HG03025 (cell line): ENCODE measurements around the gene ATP6V0A4.
"Not testable (repeated sequence)": the region's sequence is repeated elsewhere in the genome, so short reads cannot be mapped to it uniquely, and the experiment has no call there.

Experiments
- ATAC-seq: cut with Tn5 transposase; IDR thresholded peaks from one replicate; pipeline ENCODE4 v1.9.1; 2021; ENCODE audit warnings: mild to moderate bottlenecking, moderate library complexity; ENCODE audit not compliant: unreplicated experiment, low FRiP score

The ATP6V0A4 gene

GRCh38 chr7:138710536-138711385 lies 87.2 kb downstream of the ATP6V0A4 start:
- no peak for ATAC-seq

DNA sequence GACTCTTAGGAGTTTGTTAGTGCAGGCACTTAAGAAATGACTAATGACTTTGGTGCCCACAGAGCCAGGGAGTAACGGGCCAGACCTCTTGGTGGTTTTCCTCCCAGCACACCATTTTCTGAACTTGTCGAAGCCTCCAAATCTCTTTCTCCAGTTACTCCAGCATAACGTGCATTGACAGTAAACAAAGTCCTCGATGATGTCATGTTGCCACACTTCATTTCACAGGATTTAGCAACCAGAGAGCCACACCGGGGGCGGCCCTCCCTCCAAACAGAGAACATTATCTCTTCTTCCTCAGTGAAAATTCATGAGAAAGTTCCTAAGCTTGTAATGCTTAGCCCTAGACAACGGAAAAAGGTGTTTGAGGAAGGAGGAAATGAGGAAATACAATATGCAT lies 92.8 kb downstream of the ATP6V0A4 start:
- ATAC-seq, result no peak

GRCh38 chr7:138701537-138701923 lies 96.5 kb downstream of the ATP6V0A4 start:
- no peak for ATAC-seq

- ATAC-seq, result no peak
Observed at GRCh38 chr7:138700857-138701536, 97.0 kb downstream of the ATP6V0A4 start, which contains the start of gene SVOPL. TSS of gene SVOPL (minus strand) at chr7:138701362. CDS start at chr7:138679045, 22,317 bp downstream.

DNA sequence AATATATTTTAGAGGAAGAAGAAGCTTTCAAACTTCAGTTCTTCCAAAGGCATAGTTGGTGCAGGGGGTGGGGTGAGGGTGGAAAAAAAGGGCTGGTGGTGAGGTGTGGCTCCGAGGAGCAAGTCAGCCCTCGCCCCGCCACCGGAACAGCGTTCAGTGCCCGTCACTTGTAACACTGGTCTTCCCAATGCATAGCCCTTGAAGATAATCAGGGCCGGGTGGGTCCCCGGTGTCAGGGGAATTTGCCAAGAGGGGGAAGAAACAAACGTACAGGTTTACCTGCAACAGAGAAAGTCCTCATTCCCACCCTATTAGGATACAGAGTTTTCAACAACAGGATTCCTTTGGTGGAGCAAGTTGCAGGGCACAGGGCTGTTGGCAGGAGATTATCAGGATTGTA lies 98.3 kb downstream of the ATP6V0A4 start:
- ATAC-seq, result no peak

DNA sequence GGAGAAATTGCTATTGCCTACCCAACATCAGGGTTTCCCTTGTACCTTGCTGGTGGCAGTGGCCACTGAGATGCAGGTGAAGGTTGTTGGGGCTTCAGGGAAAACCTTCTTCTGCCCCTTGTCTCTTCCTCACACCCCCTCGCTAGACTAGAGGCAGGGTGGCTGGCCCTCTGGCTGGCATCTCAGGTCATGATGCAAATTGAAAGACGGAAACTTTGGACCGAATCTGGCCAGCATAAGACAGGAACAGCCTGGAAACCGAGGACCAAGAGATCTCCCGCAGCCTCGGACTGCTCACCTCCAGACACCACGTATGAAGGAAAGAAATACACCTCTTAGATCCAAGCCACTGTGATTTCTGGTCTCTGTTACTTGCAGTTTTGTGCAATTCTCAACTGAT lies 99.7 kb downstream of the ATP6V0A4 start:
- ATAC-seq, result no peak

DNA sequence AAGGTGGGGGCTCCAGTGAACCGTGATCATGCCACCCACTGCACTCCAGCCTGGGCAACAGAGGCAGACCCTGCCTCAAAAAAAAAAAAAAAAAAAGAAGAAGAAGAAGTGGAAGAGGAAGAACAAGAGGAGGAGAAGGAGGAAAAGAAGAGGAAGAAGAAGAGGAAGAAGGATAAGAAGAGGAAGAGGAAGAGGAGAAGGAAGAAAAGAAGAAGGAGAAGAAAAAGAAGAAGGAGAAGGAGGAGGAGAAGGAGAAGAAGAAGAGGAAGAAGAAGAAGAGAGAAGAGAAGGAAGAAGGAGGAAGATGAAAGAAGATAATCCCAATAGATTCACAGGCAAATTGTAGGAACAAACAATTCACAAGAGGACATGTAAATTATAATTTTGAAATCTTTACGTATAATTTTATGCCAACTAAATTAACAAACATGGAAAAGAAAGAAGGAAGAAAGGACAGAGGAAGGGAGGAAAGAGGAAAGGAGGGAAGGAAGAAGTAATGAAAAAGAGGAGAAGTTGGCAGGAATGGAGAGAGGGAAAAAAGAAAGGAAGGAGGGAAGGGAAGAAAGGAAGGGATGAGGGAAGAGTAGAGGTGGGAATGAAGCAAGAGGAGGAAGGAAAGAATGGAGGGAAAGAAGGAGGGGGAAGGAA lies 100.3 kb downstream of the ATP6V0A4 start:
- ATAC-seq, result no peak

DNA sequence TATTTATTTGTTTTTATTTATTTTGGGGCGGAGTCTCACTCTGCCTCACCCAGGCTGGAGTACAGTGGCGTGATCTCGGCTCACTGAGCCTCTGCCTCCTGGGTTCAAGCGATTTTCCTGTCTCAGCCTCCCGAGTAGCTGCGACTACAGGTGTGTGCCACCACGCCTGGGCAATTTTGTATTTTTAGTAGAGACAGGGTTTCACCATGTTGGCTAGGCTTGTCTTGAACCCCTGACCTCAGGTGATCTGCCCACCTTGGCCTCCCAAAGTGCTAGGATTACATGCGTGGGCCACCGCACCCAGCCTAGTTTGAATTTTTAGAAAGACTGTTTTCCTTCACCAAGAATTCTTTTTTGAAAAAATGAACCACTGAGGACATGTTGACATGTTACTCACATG lies 102.2 kb downstream of the ATP6V0A4 start:
- not testable (repeated sequence) for ATAC-seq

DNA sequence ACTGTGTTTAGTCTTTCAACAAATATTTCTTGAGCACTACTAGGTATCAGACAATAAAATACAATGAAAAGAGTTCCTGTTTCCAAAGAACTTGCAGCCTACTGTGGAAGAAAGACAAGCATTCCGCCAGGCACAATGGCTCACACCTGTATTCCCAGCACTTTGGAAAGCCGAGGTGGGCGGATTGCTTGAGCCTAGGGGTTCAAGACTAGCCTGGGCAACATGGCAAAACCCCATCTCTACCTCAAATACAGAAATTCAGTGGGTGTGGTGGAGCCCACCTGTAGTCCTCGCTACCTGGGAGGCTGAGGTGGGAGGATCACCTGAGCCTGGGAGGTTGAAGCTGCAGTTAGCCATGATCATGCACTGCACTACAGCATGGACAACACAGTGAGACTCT lies 102.9 kb downstream of the ATP6V0A4 start:
- no peak for ATAC-seq

GRCh38 chr7:138691178-138691577 lies 106.8 kb downstream of the ATP6V0A4 start:
- ATAC-seq, result no peak

GRCh38 chr7:138690495-138690894 lies 107.5 kb downstream of the ATP6V0A4 start:
- no peak for ATAC-seq

DNA sequence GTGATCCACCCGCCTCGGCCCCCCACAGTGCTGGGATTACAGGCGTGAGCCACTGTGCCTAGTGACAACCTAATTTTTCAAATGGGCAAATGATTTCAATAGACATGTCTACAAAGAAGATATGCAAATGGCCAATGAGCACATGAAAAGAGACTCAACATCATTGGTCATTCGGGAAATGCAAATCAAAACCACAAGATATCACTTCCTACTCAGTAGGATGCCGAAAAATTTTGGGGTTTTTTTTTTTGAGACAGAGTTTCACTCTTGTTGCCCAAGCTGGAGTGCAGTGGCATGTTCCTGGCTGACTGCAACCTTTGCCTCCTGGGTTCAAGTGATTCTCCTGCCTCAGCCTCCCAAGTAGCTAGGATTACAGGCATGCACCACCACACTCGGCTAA lies 110.0 kb downstream of the ATP6V0A4 start:
- ATAC-seq, result not testable (repeated sequence)

- no peak for ATAC-seq
Observed at GRCh38 chr7:138684340-138684739, 113.7 kb downstream of the ATP6V0A4 start.

- ATAC-seq, result no peak
Observed at GRCh38 chr7:138679793-138680192, 118.2 kb downstream of the ATP6V0A4 start.

DNA sequence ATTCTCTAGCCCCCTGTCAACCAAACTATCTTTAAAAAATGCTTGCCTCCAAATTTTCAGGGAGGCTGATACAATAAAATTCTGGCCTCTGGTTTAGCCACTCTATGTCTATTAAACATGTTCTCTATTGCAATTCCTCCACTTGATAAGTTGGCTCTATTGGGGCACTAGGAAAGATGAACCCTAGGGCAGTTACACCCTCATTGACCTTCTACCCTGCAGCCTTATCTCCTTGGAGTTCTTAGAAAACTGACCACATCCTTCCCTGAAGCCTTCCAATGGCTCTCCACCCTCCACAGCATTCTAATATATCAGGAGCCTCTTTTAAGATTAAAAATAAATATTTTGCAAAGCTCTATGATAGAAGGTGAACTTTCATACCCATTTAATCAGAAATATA lies 127.4 kb downstream of the ATP6V0A4 start:
- ATAC-seq, result no peak

GRCh38 chr7:138669364-138669763 lies 128.6 kb downstream of the ATP6V0A4 start:
- no peak for ATAC-seq

DNA sequence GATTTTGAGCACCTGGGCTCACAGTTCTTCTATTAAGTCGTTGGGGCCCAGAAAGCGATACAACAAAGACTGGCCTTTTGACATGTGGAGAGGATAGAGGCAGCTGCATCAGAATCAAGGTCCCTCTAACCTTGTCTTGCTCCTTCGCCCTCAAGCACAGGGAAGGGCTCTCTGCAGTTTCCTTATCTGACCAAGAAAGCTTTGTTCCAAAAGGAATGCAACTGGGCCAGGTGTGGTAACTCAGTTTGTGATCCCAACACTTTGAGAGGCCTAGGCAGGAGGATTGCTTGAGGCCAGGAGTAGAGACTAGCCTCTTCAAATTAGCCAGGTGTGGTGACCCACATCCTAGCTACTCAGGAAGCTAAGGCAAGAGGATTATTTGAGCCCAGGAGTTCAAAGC lies 129.1 kb downstream of the ATP6V0A4 start:
- no peak for ATAC-seq

- ATAC-seq, result no peak
Observed at GRCh38 chr7:138668229-138668596, 129.8 kb downstream of the ATP6V0A4 start.

DNA sequence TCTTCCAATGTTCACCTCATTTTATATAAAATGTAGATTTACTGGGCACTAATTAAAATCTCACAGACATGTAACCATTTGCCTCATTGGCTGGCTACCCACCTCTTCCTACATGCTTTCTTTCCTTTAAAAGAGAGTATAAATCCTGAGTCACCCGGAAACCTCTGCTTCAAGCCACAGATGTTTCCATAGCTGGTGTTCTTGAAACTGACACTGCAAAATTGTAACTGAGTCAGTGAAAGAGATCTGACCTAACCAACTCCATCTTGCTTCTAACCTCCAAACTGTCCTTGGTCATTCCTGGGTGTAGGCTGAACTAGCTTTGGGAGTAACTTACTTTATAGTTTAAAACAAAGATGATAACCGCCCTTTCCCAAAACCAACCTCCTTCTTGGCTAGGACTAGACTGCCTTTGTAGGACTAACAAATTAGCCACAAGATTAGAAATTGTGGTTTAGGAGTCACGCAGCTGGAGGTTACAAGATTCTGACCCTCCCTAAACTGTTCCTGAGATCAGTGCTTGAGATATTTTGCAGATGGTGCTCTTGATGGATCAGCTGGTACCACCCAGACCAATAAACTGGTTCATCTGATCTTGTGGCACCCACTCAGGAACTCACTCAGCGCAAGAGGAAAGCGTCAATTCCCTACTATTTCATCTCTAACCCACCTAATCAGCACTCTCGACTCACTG lies 130.3 kb downstream of the ATP6V0A4 start:
- ATAC-seq, result no peak

- no peak for ATAC-seq
Observed at GRCh38 chr7:138666385-138666784, 131.6 kb downstream of the ATP6V0A4 start.

DNA sequence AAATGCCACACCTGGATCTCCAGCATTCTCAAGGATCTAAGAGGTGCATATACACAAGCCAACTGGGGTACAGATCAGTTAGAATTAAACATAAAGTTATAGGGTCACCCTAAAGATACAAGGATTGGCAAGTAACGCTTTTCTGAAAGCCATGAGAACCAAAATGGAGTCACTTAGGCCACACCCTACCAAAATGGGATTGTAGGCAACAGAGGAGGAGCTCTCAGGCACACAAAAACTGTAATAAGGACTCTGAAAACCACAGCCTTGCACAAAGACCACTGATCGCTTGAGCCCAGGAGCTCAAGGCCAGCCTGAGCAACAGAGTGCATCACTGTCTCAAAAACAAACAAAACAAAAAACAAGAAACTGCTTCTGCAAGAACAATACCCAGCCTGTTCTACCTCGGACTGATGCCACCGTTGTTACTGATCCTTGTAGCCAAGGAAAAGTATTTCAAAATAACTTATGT lies 132.3 kb downstream of the ATP6V0A4 start:
- ATAC-seq, result no peak
